ENCODE data around the gene GRID1.

GRCh38 chr10:86372119-86372783 lies 5.7 kb upstream of the GRID1 start:
- TF ChIP-seq GATA2 (IDR thresholded peaks at IDR 0.05; ENCODE audit: low read depth, low read length), result no peak
- no peak for TF ChIP-seq GATA3 (IDR thresholded peaks at IDR 0.05; ENCODE audit: low read depth, low read length)

All from SH-SY5Y (cell line).